Ishikawa (cell line): Measurements from ENCODE around the gene FARS2.

Source experiments
- CEBPB ChIP-seq: IDR thresholded peaks from 2 replicates; pipeline ENCODE4 v1.6.1; 2012
- CREB1 ChIP-seq: IDR thresholded peaks from 2 replicates; pipeline ENCODE4 v1.6.1; 2012; ENCODE audit warnings: low read depth
- EGR1 ChIP-seq: IDR thresholded peaks from 2 replicates; pipeline ENCODE4 v1.6.1; 2012
- EP300 ChIP-seq: IDR thresholded peaks from 2 replicates; pipeline ENCODE4 v1.6.1; 2012; ENCODE audit warnings: borderline replicate concordance
- FOXM1 ChIP-seq: IDR thresholded peaks from 2 replicates; pipeline ENCODE4 v1.6.1; 2012; ENCODE audit warnings: low read depth, borderline replicate concordance
- NFIC ChIP-seq: IDR thresholded peaks from 2 replicates; pipeline ENCODE4 v1.6.1; 2012
- RAD21 ChIP-seq: IDR thresholded peaks from 2 replicates; pipeline ENCODE4 v1.6.1; 2012; ENCODE audit warnings: low read depth
- REST ChIP-seq: IDR thresholded peaks from 2 replicates; pipeline ENCODE4 v1.6.1; 2012; ENCODE audit warnings: low read depth, mild to moderate bottlenecking
- TAF1 ChIP-seq: IDR thresholded peaks from 2 replicates; pipeline ENCODE4 v1.6.1; 2012; ENCODE audit warnings: low read depth, mild to moderate bottlenecking
- TCF12 ChIP-seq: IDR thresholded peaks from 2 replicates; pipeline ENCODE4 v1.6.1; 2012; ENCODE audit warnings: low read depth
- TEAD4 ChIP-seq: IDR thresholded peaks from 2 replicates; pipeline ENCODE4 v1.6.1; 2012
- YY1 ChIP-seq: IDR thresholded peaks from 2 replicates; pipeline ENCODE4 v1.6.1; 2012; ENCODE audit warnings: low read depth
- ZBTB7A ChIP-seq: IDR thresholded peaks from 2 replicates; pipeline ENCODE4 v1.6.1; 2012; ENCODE audit warnings: low read depth
- TF ChIP-seq, protein P1 (sequence below): IDR thresholded peaks from 2 replicates; pipeline ENCODE4 v1.6.1; 2012
- TF ChIP-seq, protein P2 (sequence below): IDR thresholded peaks from 2 replicates; pipeline ENCODE4 v1.6.1; 2012

The FARS2 gene

GRCh38 chr6:5323979-5324378 is 62.7 kb downstream of the FARS2 start:
- TF ChIP-seq EGR1 (no peak), ZBTB7A (no peak), CREB1 (no peak)

DNA sequence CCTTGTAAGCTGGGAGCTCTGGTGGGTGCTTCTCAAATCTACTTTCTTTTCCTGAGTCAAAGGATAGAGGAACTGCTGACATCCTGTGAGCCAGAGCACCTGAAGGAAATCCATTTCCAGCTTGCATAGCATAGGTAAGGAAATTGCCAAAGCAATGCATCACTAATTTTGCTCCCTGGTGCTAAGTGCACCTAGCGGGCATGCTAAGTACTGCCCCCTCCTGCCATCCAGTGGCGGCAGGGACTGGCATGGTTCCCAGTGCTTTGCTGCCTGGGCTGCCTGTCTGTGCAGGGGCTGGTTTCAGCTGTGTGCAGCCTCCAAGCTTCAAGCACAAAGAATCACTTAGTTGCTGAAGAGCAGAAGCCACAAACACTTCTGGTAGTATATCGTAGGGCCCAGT is 63.9 kb downstream of the FARS2 start:
- peak; percentile 28; the same call in 1 of the 2 replicates for TF ChIP-seq RAD21
- no peak for TF ChIP-seq TAF1
- peak; percentile 56; the same call in 1 of the 2 replicates for TF ChIP-seq NFIC

- TF ChIP-seq ZBTB7A: no peak
- TF ChIP-seq, protein P1, sequence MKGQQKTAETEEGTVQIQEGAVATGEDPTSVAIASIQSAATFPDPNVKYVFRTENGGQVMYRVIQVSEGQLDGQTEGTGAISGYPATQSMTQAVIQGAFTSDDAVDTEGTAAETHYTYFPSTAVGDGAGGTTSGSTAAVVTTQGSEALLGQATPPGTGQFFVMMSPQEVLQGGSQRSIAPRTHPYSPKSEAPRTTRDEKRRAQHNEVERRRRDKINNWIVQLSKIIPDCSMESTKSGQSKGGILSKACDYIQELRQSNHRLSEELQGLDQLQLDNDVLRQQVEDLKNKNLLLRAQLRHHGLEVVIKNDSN: no peak
Observed at GRCh38 chr6:5326022-5326641, 64.8 kb downstream of the FARS2 start.

GRCh38 chr6:5328800-5329199 is 67.5 kb downstream of the FARS2 start:
- TF ChIP-seq ZBTB7A: no peak
- TF ChIP-seq REST: no peak
- no peak for TF ChIP-seq CREB1
- TF ChIP-seq, protein P1: no peak

DNA sequence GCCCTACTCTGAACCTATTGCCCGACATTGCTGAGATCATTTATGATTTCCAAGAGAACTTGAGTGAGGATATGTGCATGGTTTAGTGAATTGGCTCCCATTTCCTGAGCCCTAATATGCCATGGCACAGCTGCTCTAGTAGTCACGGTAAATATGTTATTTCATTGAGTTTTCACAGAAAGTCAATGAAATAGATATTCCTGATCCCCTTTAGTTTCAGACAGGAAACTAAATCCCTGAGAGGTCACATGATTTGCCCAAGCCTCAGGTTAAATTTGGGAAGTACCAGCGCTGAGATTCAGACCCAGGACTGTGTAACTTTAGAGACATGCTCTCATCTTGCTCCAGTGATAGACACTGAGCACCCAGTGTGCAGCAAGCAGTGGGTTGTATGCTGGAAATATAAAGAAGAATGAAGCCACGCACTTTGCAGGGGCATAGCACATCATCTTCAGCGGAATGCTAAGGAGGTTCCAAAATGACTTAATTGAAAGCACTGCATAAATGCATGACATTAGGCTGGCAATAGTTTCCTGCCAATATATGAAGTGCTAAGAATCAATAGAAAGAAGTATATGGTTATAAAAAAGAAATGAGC is 70.6 kb downstream of the FARS2 start:
- TF ChIP-seq YY1: no peak
- TF ChIP-seq TAF1: no peak
- TF ChIP-seq, protein P2, sequence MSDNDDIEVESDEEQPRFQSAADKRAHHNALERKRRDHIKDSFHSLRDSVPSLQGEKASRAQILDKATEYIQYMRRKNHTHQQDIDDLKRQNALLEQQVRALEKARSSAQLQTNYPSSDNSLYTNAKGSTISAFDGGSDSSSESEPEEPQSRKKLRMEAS: no peak
- TF ChIP-seq CREB1: no peak
- no peak for TF ChIP-seq RAD21
- no peak for TF ChIP-seq TCF12
- no peak for TF ChIP-seq REST
- no peak for TF ChIP-seq CEBPB
- TF ChIP-seq EP300: no peak
- TF ChIP-seq NFIC: no peak
- no peak for TF ChIP-seq EGR1
- no peak for TF ChIP-seq TEAD4
- no peak for TF ChIP-seq FOXM1
- no peak for TF ChIP-seq ZBTB7A

DNA sequence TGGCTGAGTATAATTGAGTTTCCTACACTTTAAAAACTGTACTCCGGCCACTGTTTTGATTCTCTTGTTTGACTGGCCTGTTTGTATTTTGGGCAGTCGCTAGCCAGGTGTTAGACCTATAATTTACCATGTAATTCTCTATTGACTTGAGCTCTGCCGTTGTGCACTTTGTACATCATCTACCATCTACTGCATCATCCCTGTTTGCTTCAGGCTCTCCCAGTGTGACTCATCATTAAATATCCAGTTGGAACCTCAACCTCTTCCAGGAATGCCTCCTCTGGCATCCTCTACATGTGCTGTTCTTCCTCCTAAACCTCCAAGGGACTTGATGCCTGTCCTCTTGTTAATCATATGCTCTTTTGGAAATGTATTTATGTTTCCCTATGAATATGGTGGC is 72.3 kb downstream of the FARS2 start:
- TF ChIP-seq, protein P1: no peak
- TF ChIP-seq TEAD4: no peak
- no peak for TF ChIP-seq RAD21
- TF ChIP-seq TAF1: no peak
- TF ChIP-seq ZBTB7A: no peak
- no peak for TF ChIP-seq YY1
- TF ChIP-seq TCF12: no peak
- no peak for TF ChIP-seq NFIC
- no peak for TF ChIP-seq FOXM1
- TF ChIP-seq EP300: no peak
- TF ChIP-seq CEBPB: no peak
- TF ChIP-seq, protein P2: no peak
- TF ChIP-seq CREB1: no peak
- no peak for TF ChIP-seq REST
- no peak for TF ChIP-seq EGR1
